NCI-H2171 treated with DMSO at 0.1 percent for 48 hours (cell line): ENCODE data around the gene ASIP.

Source experiments
- DNase-seq: peaks from one replicate; lab custom pipeline; 2025; lab: John Stamatoyannopoulos, UW

Gene ASIP

GRCh38 chr20:34311118-34312023 lies 70.1 kb downstream of the ASIP start:
- no peak for DNase-seq

- DNase-seq, result no peak
Observed at GRCh38 chr20:34312024-34312460, 70.8 kb downstream of the ASIP start.

- peak; percentile 88 for DNase-seq
Observed at GRCh38 chr20:34312544-34313217, 71.5 kb downstream of the ASIP start.

GRCh38 chr20:34315236-34315635 lies 74.0 kb downstream of the ASIP start:
- DNase-seq, result no peak

- DNase-seq, result no peak
Observed at GRCh38 chr20:34316196-34316814, 75.1 kb downstream of the ASIP start.
